Fibroblast of pulmonary artery (primary cell): Measurements from ENCODE around the gene ERFE.

Experiments
- DNase-seq: peaks from one replicate; pipeline ENCODE4 v3.0.0-alpha.2; 2010; ENCODE audit warnings: low read depth
- H3K4me3 ChIP-seq: replicated peaks from 2 replicates; pipeline ENCODE4 v1.5.1; 2011; ENCODE audit warnings: low read depth, mild to moderate bottlenecking, control low read depth, low read length, moderate library complexity
- TF ChIP-seq, protein P1 (sequence below): IDR thresholded peaks from 2 replicates; pipeline ENCODE4 v1.5.1; 2011; ENCODE audit warnings: mild to moderate bottlenecking, control low read depth, low read length, inconsistent platforms; ENCODE audit errors: missing control alignments

Gene ERFE

DNA sequence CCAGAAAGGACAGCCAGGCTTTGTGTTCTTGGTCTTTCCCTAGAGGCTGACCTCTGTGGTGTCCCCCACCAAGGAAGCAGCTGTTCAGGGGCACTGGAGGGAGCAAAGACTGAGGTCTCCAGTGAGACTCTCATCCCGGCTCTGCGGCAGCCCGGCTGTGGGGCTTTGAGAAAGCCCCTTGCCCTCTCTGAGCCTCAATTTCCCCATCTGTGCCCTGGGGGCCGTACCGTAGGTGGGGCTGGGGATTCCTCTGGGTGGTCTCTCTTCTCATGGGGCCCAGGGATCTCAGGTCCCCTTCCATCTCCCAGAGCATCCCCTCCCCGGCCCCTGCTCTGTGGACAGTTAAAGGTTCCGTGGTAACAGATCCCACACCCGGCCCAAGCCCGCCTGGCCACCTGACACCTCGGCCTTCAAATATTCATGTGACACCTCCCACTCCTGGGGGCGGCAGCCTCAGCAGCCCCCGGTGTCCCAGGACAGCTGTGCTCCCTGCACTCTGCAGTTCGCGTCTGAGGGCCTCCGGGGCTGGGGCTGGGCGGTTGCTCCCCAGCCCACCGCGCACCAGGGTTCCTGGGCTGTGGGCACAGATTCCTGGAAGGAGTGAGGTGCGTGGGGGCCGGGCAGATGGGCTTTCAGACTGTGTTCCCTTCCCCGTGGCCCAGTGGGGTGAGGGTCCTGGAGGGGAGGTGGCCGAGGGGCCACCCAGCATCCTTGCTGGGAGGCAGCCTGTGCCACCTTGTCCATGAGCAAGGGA lies 35.4 kb upstream of the ERFE start:
- no peak overlapping the region for H3K4me3 ChIP-seq
- DNase-seq, result no peak
- TF ChIP-seq, protein P1, sequence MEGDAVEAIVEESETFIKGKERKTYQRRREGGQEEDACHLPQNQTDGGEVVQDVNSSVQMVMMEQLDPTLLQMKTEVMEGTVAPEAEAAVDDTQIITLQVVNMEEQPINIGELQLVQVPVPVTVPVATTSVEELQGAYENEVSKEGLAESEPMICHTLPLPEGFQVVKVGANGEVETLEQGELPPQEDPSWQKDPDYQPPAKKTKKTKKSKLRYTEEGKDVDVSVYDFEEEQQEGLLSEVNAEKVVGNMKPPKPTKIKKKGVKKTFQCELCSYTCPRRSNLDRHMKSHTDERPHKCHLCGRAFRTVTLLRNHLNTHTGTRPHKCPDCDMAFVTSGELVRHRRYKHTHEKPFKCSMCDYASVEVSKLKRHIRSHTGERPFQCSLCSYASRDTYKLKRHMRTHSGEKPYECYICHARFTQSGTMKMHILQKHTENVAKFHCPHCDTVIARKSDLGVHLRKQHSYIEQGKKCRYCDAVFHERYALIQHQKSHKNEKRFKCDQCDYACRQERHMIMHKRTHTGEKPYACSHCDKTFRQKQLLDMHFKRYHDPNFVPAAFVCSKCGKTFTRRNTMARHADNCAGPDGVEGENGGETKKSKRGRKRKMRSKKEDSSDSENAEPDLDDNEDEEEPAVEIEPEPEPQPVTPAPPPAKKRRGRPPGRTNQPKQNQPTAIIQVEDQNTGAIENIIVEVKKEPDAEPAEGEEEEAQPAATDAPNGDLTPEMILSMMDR, result no peak

DNA sequence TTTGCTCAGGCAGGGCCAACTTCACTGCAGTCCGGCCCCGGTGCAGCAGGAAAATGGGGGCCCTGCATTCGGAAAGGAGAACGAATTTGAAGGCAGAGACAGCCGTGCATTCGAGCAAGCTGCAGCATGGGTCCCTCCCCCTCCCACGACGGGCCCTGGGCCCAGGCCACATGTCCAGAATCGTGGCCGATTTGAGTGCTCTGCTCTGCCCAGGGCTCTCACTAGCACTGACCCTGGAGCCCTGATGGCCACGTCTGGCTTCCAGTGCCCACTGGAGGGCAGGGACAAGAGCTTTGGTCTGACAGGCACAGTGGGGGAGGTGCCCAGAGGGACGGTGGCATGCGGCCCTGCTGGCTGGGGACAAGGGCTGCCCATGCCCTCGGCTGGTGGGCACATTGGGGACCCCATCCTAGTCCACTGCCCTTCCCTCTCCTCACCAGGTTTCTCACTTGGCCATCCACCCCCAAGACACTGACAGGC lies 34.7 kb upstream of the ERFE start:
- TF ChIP-seq, protein P1, result no peak
- no peak for DNase-seq
- H3K4me3 ChIP-seq, result no peak overlapping the region

DNA sequence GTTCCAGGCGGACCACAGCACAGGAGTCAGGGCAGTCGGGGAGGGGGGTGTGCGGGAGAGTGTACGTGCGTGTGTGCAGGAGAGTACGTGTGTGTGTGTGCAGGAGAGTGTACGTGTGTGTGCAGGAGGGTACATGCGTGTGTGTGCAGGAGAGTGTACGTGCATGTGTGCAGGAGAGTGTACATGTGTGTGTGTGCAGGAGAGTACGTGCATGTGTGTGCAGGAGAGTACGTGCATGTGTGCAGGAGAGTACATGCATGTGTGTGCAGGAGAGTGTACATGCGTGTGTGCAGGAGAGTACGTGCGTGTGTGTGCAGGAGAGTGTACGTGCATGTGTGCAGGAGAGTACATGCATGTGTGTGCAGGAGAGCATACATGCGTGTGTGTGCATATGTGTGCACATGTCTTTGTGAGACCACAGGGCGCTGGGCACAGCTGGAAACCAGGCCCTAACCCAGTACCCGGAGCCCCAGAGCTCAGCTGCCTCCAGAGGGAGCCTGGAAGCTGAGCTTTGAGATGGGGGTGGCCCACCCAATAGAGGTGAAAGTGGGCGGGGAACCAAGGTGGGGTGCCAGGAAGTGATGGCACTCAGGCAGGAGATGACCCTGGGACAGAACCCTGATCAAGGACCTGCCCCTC lies 34.2 kb upstream of the ERFE start:
- DNase-seq, result no peak
- no peak overlapping the region for H3K4me3 ChIP-seq
- TF ChIP-seq, protein P1, result no peak

DNA sequence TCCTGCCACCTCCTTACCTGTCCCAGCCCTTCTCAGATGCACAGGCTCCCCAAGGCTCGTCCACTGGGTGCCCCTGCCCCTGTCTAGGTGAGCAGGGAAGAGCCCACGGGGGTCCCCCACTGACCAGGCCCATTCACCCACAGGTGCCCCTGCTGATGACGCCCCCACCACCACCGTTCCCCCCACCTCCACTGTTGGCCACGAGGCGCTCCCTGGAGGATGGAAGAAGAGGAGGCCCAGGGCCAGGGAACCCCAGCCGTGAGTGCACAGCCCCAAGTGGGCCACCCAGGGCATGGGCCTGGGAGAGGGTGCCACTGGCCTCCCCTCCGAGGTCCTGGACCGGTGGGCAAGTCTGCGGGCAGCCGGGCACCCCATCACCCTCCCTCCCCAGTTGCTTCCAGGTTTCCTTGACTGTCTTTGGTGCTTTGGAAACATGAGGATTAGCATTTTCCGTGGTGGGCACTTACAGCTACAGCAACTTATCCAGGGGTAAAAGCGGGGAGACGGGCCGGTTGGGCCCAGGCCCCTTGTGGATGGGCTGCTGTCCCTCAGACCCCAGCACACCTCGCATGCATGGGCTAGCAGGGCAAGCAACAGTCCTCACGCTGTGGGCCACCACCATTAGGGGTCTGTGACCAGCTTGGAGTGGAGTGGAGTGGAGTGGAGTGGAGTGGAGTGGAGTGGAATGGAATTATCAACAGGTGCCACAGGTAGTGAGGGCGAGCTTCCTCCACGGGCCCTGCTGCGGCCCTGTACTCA lies 33.5 kb upstream of the ERFE start:
- no peak for DNase-seq
- TF ChIP-seq, protein P1, result no peak
- no peak overlapping the region for H3K4me3 ChIP-seq

DNA sequence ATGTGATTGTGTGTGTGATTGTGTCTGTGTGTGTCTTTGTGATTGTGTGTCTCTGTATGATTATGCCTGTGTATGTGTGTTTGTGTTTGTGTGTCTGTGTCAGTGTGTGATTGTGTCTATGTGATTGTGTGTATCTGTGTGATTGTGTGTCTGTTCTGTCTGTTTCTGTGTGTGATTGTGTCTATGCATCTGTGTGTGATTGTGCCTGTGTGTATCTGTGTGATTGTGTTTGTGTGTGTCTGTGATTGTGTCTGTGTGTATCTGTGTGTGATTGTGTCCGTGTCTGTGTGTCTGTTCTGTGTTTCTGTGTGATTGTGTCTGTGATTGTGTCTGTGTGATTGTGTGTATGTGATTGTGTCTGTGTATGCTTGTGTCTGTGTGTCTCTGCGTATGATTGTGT lies 32.4 kb upstream of the ERFE start:
- TF ChIP-seq, protein P1, result no peak
- H3K4me3 ChIP-seq, result no peak overlapping the region
- DNase-seq, result no peak

DNA sequence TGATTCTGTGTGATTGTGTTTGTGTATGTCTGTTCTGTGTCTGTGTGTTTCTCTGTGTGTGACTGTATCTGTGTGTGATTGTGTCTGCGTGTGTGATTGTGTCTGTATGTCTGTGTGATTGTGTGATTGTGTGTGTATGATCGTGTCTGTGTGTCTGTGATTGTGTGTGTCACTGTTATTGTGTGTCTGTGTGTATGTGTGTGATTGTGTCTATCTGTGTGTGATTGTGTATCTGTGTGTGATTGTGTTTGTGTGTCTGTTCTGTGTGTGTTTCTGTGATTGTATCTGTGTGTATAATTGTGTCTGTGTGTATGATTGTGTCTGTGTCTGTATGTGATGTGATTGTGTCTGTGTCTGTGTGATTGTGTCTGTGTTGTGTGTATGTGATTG lies 32.0 kb upstream of the ERFE start:
- DNase-seq, result no peak
- TF ChIP-seq, protein P1, result no peak
- H3K4me3 ChIP-seq, result no peak overlapping the region
